Measurements from ENCODE around the gene RAD51B. TPM values are rescaled to one million over a fixed set of nuclear protein-coding genes. Genes with fewer than 3 reads are reported as not detected.
"Not testable (repeated sequence)": the region's sequence is repeated elsewhere in the genome, so short reads cannot be mapped to it uniquely, and the experiment has no call there.

Gene RAD51B
- total and polyA plus RNA-seq, 4 donors, result 2.5 to 95.0 (median 9.6) TPM

DNA sequence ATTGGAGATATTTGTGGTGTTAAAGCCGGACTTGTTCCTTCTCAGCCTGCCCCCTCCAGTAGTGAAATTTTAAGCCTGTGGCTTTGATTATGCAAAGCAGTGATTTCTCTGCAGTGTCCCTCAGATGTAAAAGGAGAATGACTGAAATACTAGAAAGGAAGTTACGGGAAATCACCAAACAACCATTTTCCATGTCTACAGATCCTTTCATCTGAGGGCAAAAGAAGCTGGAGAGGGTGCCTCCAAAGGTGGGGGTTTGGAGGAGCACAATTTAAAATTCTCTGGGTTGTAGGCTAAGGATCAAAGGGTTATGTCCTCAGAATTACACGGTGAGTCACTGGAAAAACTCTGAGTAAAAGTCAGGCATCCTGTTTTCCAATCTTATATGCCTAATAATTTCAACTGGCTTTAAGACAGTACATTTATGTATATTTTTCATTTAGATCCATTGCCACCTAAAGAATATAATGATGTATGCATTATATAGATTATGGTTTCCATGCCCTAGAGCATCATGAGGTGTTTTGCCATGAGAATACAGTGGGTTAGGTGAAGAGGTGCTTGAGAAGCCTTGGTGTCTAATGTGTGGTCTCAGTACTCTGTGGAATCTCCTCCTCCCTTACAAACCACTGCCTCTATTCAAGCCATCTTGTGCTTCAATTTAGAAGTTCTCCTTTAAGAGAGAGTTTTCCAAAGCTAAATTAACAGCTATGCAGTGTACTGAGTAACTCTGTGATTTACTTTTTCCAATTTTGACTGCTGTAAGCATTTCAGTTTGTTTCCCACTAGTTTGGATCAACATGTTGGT is 362.1 kb downstream of the RAD51B start:
- WGBS, 2 donors, result 83 to 88% methylated on average over 3 of the region's 3 CpGs
- TF ChIP-seq, protein P1, sequence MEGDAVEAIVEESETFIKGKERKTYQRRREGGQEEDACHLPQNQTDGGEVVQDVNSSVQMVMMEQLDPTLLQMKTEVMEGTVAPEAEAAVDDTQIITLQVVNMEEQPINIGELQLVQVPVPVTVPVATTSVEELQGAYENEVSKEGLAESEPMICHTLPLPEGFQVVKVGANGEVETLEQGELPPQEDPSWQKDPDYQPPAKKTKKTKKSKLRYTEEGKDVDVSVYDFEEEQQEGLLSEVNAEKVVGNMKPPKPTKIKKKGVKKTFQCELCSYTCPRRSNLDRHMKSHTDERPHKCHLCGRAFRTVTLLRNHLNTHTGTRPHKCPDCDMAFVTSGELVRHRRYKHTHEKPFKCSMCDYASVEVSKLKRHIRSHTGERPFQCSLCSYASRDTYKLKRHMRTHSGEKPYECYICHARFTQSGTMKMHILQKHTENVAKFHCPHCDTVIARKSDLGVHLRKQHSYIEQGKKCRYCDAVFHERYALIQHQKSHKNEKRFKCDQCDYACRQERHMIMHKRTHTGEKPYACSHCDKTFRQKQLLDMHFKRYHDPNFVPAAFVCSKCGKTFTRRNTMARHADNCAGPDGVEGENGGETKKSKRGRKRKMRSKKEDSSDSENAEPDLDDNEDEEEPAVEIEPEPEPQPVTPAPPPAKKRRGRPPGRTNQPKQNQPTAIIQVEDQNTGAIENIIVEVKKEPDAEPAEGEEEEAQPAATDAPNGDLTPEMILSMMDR (IDR thresholded peaks at IDR 0.05; ENCODE audit: control extremely low read depth, extremely low read depth), result no peak
- Histone ChIP-seq H3K36me3 (ENCODE audit: control insufficient read depth in 4 of 4, insufficient read depth in 4 of 4, low read length in 4 of 4) (no peaks in the 10 kb centered on the region), H3K4me1 (ENCODE audit: control insufficient read depth in 5 of 5, insufficient read depth in 5 of 5, low read length in 5 of 5) (peaks cover 0 to 25% (median 0%) of the 10 kb centered on the region in 5 donors), H3K9ac (ENCODE audit: insufficient read depth in 1 of 2, low read length in 2 of 2) (no peak overlapping the region), H3K27ac (ENCODE audit: low read depth in 1 of 2, low read length in 1 of 2) (no peak overlapping the region), H3K27me3 (ENCODE audit: control insufficient read depth in 3 of 3, insufficient read depth in 3 of 3, low read length in 2 of 3) (no peaks in the 10 kb centered on the region), H3K9me3 (ENCODE audit: control insufficient read depth in 4 of 4, insufficient read depth in 3 of 4, low read length in 3 of 4) (peaks cover 0 to under 1% (median 0%) of the 10 kb centered on the region in 4 donors), H3K4me3 (no peak overlapping the region)
- ATAC-seq (ENCODE audit: insufficient read depth, low FRiP score) (no peak), DNase-seq (no peak)

DNA sequence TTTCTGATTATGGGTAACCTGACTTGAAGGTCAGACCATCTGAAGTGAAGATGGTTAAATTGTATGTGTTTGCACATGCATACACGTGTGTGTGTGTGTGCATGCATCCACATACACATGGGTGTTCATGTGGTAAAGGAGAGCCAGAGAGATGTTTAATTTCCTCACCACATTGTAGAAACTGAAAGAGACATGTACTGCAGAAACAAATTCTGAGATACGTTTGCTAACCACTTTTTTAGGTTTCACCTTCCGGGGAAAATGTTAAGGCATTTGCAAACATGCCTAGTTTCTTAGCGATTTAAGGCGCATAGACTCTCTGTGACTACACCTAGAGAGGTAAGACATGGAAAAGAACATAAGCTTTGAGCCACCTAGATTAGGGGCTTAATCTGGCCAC is 362.9 kb downstream of the RAD51B start:
- H3K9ac ChIP-seq (ENCODE audit: insufficient read depth in 1 of 2, low read length in 2 of 2), result no peak overlapping the region
- TF ChIP-seq, protein P1 (IDR thresholded peaks at IDR 0.05; ENCODE audit: control extremely low read depth, extremely low read depth), result no peak
- no peak for ATAC-seq (ENCODE audit: insufficient read depth, low FRiP score)
- DNase-seq, result no peak
- H3K36me3 ChIP-seq (ENCODE audit: control insufficient read depth in 4 of 4, insufficient read depth in 4 of 4, low read length in 4 of 4), result no peaks in the 10 kb centered on the region
- WGBS, 2 donors, result 84 to 88% methylated on average over 5 of the region's 5 CpGs
- peaks cover 0 to 3% (median 0%) of the 10 kb centered on the region in 4 donors for H3K9me3 ChIP-seq (ENCODE audit: control insufficient read depth in 4 of 4, insufficient read depth in 3 of 4, low read length in 3 of 4)
- no peak overlapping the region for H3K27ac ChIP-seq (ENCODE audit: low read depth in 1 of 2, low read length in 1 of 2)
- H3K4me1 ChIP-seq (ENCODE audit: control insufficient read depth in 5 of 5, insufficient read depth in 5 of 5, low read length in 5 of 5), result peaks cover 0 to 23% (median 0%) of the 10 kb centered on the region in 5 donors
- H3K4me3 ChIP-seq, result no peak overlapping the region
- H3K27me3 ChIP-seq (ENCODE audit: control insufficient read depth in 3 of 3, insufficient read depth in 3 of 3, low read length in 2 of 3), result no peaks in the 10 kb centered on the region

DNA sequence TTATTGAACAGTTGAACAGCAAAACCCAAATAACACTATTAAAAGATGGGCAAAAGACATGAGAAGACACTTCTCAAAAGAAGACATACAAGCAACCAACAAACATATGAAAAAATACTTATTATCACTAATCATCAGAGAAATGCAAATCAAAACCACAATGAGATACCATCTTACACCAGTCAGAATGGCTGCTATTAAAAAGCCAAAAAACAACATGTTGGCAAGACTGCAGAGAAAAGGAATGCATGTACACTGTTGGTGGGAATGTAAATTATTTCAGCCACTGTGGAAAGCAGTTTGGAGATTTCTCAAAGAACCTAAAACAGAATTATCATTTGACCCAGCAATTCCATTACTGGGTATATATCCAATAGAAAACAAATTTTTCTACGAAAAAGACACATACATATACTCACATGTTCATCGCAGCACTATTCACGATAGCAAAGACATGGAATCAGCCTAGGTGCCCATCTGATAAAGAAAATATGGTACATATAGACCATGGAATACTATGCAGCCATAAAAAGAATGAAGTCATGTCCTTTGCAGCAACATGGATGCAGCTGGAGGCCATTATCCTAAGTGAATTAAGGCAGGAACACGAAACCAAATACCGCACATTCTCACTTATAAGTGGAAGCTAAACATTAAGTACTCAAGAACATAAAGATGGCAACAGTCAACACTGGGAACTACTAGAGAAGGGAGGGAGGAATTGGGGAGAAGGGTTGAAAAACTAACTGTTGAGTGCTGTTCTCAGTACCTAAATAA is 367.1 kb downstream of the RAD51B start:
- not testable (repeated sequence) for H3K36me3 ChIP-seq (ENCODE audit: control insufficient read depth in 4 of 4, insufficient read depth in 4 of 4, low read length in 4 of 4); ATAC-seq (ENCODE audit: insufficient read depth, low FRiP score); H3K4me3 ChIP-seq; DNase-seq; H3K27ac ChIP-seq (ENCODE audit: low read depth in 1 of 2, low read length in 1 of 2); H3K4me1 ChIP-seq (ENCODE audit: control insufficient read depth in 5 of 5, insufficient read depth in 5 of 5, low read length in 5 of 5); H3K27me3 ChIP-seq (ENCODE audit: control insufficient read depth in 3 of 3, insufficient read depth in 3 of 3, low read length in 2 of 3); H3K9ac ChIP-seq (ENCODE audit: insufficient read depth in 1 of 2, low read length in 2 of 2); H3K9me3 ChIP-seq (ENCODE audit: control insufficient read depth in 4 of 4, insufficient read depth in 3 of 4, low read length in 3 of 4)
- 97 to 98% methylated on average over 5 of the region's 5 CpGs for WGBS, 2 donors

DNA sequence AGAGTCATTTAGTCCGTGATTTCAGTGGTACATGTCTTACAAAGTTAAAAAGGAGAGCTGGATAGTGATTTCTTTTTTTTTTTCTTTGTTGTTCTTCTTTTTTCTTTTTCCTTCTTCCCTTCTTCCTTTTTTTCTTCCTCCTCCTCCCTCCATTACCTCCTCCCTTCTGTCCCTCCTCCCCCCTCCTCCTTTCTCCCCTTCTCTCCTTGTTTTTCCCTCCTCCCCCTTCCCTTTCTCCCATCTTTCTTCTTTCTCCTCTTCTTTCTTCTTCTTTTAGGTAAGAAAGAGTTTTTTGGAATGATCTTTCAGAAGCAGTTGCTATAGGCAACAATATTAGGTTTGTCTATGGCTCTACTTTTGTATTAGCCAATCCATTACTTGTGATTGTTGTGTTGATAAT is 368.6 kb downstream of the RAD51B start:
- peaks cover 0 to 3% (median 0%) of the 10 kb centered on the region in 4 donors for H3K36me3 ChIP-seq (ENCODE audit: control insufficient read depth in 4 of 4, insufficient read depth in 4 of 4, low read length in 4 of 4)
- ATAC-seq (ENCODE audit: insufficient read depth, low FRiP score) (no peak), DNase-seq (no peak)
- H3K9me3 ChIP-seq (ENCODE audit: control insufficient read depth in 4 of 4, insufficient read depth in 3 of 4, low read length in 3 of 4), result peaks cover 0 to 3% (median 0%) of the 10 kb centered on the region in 4 donors
- peaks cover 0 to 11% (median 4%) of the 10 kb centered on the region in 5 donors for H3K4me1 ChIP-seq (ENCODE audit: control insufficient read depth in 5 of 5, insufficient read depth in 5 of 5, low read length in 5 of 5)
- WGBS, 2 donors, result 97 to 100% methylated on average over 1 of the region's 1 CpG
- TF ChIP-seq, protein P1 (IDR thresholded peaks at IDR 0.05; ENCODE audit: control extremely low read depth, extremely low read depth), result no peak
- no peak overlapping the region for H3K4me3 ChIP-seq
- H3K27ac ChIP-seq (ENCODE audit: low read depth in 1 of 2, low read length in 1 of 2), result no peak overlapping the region
- no peak overlapping the region for H3K9ac ChIP-seq (ENCODE audit: insufficient read depth in 1 of 2, low read length in 2 of 2)
- no peaks in the 10 kb centered on the region for H3K27me3 ChIP-seq (ENCODE audit: control insufficient read depth in 3 of 3, insufficient read depth in 3 of 3, low read length in 2 of 3)
